ENCODE measurements around the gene HMGXB3. TPM values are rescaled to one million over a fixed set of nuclear protein-coding genes. Genes with fewer than 3 reads are reported as not detected.

Gene HMGXB3
- total RNA-seq, 1 donor from 2014 or later: 57.3 TPM

DNA sequence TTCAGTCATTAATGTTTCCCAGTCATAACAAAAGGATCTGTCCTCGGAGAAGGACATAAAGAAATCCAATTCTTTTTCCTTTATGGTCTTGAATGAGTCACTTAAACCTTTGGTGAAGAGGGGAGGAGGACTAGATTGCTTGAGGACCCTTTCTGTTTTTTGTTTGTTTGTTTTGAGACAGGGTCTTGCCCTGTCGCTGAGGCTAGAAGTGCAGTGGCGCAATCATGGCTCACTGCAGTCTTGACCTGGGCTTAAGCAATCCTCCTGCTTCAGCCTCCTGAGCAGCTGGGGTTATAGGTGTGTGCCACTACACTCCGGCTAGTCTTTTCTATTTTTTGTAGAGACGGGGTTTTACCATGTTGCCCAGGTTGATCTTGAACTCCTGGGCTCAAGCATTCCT, 12.4 kb upstream of the HMGXB3 start:
- no peak for DNase-seq (ENCODE audit: extremely low read depth, low read depth, low spot score)

DNA sequence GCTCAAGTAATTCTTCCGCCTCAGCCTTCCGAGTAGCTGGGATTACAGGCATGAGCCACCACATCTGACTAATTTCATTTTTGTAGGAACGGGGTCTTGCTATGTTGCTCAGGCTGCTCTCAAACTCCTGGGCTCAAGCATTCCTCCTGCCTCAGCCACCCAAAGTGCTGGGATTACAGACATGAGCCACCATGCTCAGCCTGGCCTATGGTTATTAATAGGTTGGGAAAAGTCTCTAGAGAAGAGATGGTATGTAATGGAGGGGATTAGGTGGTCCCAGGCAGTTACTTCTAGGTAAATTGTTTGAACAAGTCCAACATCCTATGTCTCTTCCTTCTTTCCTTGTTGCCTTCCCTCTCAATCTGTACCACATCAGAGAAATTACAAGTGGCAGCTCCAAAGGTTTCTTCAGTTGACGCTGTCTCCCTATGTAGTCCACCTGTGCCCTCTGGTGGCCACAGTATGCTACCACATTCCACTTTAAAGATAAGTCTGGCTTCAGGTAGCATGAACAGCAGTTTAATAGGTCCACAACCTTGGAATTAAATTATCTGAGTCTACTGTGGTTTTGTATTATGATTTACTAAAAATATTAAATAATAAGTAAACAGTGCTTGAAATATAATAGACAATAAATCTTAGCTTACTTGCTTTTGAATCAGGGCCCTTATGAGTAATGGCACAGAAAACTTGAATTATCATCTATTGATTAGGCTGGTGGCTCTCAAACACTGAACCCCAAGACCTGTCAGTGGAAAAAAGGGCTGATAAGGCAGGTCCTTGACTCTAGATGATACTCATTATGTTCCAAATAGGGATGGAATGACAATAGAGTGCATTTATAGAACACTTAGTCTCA, 9.8 kb upstream of the HMGXB3 start:
- no peak for DNase-seq (ENCODE audit: extremely low read depth, low read depth, low spot score)

DNA sequence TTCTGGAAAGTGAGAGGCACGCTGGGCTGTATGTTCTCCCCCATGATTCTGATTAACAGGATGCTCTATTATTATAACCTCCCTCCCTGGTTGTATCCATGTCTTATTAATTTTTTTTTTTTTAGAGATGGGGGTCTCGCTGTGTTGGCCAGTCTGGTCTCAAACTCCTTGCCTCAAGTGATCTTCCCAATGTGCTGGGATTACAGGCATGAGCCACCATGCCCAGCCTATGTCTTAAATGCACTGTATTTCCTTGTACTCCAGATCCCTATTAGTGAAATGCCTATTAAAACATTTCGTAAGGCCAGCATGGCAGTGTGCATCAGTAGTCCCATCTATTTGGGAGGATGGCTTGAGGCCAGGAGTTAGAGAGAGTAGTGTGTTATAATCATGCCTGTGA, 7.1 kb upstream of the HMGXB3 start:
- DNase-seq (ENCODE audit: extremely low read depth, low read depth, low spot score): no peak

DNA sequence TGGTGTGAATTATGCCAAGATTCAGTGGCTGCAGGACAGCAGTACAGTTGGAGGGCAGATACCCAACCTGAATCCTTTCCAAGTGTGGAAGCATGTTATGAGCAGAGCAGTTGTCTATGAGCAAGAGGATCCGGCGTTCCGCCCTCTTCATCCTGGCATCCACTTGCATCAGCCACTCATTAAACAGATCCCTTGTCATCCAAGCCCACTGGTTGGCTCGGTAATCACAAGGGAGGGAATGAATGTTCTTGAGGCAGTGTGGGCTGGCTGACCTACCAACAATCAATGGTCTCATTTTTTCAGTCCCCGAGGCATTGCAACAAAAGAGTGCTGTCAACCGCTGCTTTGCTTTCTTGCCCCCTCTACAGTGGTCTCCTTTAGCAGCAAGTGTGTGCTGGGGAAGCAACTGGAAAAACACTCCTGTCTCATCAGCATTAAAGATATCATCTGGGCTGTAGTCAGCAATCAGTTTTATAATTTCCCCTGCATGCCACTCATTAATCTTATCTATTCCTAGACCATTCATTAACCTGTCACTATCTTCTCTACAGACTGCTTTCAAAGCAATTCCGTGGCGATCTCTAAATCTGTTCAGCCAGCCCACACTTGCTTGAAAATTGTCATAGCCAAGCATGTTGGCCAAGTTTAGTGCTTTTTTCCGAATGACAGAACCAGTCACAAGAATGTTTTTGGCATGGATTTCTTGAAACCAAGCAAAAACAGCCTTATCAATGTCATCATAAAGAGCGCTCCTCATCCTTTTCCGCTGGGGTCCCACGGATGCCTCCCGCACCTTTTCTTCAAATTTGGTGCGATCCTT, 4.9 kb upstream of the HMGXB3 start:
- DNase-seq (ENCODE audit: extremely low read depth, low read depth, low spot score): no peak

DNA sequence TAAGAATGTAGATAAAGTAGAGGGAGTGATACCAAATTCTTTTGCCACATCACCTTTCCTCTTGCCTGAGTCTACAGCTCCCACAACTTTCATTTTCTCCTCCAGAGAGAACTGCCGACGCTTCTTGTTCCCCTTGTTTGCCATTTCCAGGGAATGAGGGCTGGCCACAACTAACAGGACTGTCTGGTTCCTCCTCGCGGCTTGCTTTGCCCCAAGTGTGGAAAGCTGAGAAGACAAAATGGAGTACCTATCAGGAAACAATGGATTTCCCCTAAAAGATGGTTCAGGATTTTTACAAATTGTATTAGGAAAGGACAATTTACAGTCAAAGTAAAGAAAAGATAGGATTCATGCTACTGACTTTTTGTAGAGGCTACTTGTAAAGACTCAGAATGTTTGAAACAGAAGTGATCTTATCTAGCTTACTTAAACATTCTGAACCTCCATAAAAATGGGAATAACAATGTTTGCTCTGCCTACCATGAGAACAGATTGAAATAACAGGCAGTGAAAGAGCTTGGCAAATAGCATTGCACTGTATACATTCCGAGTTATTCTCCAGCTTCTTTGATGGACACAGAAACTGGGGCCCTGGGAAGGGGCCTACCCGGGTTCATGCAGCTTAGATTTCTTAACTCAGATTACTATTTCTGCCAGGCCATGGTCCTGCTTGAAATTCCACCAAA, 4.2 kb upstream of the HMGXB3 start:
- DNase-seq (ENCODE audit: extremely low read depth, low read depth, low spot score): no peak

DNA sequence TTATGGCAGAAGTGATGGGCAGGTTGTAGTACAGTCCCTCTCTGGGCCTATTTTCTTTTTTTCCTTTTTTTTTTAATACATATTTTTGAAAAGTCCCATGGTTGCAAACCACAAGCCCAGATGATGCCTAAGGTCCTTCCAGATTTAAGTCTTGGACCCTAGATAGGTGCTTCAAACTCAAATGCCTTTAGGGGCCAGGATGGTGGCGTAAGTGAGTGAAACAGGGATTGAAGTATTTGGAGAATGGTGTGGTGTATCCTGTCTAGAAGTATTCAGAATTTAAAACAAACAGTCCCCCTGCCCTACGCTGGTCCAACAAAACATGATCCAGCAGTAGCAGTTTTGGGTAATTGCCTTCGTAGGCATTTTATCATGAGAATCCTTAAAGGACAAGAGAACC, 2.3 kb upstream of the HMGXB3 start:
- no peak for DNase-seq (ENCODE audit: extremely low read depth, low read depth, low spot score)

DNA sequence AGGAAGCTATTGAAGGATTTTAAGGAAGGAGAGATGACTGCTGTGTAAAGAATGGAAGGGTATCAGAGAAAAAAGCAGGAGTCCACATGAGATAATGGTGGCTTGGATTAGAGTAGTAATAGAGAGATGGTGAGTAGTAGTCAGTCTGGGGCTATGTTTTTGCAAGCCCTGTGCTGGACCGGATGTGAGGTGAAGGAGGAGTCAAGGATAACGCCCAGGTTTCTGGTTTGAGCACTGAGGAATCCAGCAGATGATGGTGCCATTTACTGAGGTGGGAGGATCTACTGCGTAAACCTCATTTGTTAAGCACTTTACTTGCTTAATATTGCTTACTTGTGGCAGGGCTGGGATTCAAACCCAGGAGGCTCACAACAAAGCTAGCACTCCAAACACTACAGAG, 1.2 kb upstream of the HMGXB3 start:
- no peak for DNase-seq (ENCODE audit: extremely low read depth, low read depth, low spot score)

DNA sequence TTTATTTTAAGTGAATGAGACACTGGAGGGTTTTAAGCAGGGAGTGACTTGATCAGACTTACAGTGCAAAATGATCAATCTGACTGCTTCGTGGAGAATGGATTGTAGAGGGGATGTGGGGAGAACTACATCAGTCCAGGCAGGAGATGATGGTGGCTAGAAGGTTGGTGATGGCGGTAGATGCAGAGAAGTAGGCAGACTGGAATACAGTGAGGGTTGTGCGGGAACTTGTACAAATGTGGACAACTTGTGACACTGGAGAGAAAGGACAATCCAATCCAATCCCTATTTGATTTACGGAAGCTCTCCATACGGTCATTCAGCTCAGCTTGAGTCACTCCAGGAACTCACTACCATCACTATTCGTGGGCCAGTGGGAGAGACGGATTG, 678 bp upstream of the HMGXB3 start:
- DNase-seq (ENCODE audit: extremely low read depth, low read depth, low spot score): no peak

DNA sequence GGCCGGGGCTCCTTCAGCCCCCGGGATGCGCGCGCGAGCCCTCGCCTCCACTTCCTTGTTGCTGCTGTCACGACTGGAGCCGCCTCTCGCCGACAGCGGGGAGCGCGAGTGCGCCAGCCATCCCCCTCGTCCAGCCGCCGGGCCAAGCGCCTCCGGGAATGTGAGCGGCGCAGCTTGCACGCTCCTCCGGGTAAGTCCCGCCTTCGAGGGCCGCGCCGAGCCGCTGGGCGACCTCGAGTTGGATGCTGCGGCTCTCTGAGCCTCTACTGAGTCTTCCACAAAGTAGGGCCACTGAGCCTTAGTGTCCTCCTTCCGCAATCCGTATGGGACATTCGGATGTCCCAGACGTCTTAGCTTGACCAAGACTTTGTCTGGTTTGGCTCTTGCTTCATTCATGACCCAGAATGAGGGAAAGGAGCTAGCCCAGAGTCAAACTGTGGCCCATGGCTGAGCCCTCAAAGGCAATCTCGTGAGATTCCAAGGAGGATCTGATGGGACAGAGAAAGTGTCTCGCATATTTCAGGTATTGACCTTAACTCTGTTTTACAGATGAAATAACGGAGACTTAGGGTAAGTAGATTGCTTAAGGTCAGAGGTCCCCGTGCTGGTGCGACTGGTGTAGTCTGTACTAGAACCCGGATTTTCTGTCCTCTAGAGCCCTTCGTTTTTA, 586 bp downstream of the HMGXB3 start:
- no peak for DNase-seq (ENCODE audit: extremely low read depth, low read depth, low spot score)

DNA sequence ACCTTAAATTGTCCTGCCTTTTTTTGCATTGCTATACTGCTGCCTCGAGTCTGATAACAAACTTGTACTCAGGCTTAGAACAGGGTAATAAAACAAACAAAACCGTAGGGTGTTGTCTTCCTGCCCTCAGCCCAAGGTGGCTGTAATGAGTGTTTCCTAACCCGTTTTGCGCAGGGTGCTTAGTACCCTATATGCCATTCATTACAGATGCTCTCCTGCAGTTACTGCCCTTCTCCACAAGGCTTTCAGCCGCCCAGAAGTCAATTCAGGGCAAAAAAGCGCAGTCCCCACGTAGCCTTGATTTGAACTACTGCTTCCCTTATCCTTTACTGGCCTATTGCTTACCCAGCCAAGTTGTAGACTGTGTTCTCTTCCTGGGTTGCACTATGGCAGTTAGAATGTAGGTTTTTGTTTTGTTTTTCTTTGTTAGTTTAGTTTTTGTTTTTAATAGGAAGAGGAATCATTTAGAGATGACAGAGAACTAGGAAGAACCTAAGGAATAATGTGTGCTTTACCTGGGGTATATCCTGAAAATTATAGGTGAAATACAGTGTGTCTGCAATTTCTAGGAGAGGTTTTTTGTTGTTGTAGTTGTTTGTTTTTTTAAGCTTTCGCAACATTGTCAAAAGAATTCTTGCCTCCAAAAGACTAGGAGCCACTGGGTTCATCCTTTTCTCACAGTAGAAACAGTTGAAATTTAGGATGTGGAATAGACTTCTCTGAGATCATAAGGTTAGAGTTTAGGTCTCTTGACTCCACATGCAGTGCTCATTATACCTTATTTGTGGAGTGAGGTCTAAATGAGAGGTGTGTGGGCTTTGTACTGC, 1.3 kb downstream of the HMGXB3 start:
- no peak for DNase-seq (ENCODE audit: extremely low read depth, low read depth, low spot score)

DNA sequence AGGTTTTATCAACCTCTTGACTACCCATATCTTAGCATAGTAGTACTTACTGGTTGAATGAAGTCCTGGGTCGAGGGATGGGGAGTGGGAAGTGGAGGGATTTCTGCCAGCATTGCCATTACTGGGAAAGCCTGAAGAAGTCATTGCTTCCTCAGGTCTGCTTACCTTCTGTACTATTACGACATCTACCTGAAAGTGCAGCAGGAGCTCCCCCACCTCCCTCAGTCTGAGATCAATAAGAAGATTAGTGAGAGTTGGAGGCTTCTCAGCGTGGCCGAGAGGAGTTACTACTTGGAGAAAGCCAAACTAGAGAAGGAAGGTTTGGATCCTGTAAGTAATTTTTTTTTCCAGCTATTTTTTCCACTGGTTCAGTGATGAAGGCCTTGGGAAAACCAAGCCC, 5.8 kb downstream of the HMGXB3 start:
- DNase-seq (ENCODE audit: extremely low read depth, low read depth, low spot score): no peak

DNA sequence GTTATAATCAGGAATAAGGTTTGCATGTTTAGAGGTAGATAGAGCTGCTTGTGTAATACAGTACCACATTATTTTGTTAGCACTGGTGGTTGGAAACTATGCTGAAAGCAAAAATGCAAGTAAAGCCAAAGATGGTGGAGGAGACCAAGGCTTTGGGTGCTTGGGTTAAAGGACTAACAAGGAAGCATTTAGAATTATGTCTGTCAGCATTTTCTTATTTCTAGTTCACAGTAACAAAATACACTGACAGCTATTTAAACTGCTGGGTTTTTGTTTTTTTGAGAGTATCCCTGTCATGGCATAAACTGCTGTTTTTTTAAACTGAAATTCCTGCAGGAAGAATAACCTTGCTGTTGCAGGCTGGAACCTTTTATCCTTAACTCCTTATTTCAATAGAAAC, 6.5 kb downstream of the HMGXB3 start:
- DNase-seq (ENCODE audit: extremely low read depth, low read depth, low spot score): no peak

DNA sequence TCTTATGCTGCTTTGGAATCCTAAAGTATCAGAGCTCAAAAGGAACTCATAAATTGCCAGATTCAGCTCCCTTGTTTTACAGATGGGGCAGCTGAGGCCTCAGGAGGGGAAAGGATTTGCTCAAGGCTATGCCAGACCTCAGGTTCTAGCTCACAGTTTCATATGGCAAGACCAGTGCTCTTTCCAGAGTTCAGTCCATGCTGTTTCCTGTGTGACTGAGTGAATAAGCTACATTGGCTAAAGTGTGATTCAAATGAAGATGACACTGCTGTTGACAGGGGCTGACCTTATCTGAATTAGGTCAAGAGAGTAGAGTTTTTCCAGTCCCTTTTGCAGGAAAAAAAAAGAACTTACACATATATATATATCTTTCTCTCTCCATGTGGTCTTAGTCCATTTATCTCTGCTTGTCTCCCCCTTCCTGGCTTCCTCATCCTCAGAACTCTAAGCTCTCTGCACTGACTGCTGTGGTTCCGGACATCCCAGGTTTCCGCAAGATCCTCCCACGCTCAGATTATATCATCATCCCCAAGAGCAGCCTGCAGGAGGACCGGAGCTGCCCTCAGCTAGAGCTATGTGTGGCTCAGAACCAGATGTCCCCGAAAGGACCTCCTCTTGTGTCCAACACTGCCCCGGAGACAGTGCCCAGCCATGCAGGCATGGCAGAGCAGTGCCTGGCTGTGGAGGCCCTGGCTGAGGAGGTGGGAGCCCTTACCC, 9.3 kb downstream of the HMGXB3 start:
- DNase-seq (ENCODE audit: extremely low read depth, low read depth, low spot score): no peak

DNA sequence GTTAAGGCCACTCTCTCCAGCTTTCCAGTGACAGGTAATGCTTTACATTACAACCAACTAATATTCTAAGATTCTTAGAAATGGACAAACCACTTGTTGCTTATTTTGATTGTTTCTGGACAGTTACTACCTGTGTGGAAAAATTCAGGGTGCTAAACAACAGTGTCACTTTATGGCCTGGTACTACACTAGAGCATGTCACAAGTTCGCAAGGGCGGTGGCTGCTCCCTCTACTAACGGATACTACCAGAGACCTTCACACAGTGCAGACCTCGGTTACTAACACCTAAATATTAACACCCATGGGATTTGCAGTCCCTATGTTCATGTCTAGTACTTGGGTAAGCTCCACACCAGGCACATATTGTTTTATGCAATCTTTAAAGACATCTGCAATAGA, 13.4 kb downstream of the HMGXB3 start:
- DNase-seq (ENCODE audit: extremely low read depth, low read depth, low spot score): no peak

DNA sequence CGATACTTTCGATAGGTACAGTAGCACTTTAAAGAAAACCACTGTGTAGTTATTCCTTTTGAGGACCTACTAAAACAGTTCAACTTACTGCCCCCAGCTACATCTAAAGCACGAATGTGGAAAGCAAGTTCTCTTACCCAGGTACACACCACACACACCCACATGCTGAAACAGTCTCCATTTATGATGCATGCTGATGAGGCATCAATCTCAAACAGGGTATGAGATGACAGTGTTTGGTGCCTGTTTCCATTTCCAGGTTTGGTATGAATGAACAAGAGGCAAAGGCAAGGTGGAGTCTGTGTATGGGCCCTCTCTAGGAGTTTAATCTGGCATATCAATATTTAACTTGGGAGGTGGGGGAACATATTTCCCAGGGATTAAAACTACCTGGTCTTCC, 13.9 kb downstream of the HMGXB3 start:
- DNase-seq (ENCODE audit: extremely low read depth, low read depth, low spot score): no peak

DNA sequence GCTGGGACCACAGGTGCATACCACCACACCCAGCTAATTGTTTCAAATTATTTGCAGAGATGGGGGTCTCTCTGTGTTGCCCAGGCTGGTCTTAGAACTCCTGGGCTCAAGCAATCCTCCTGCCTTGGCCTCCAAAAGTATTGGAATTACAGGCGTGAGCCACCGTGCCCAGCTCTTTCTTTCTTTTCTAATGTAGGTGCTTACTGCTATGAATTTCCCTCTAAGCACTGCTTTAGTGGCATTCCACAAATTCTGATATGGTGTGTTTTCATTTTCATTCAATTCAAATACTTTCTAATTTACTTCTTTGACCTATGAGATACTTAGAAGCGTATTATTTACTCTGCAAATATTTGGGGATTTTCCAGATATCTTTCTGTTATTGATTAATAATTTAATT, 14.9 kb downstream of the HMGXB3 start:
- no peak for DNase-seq (ENCODE audit: extremely low read depth, low read depth, low spot score)

DNA sequence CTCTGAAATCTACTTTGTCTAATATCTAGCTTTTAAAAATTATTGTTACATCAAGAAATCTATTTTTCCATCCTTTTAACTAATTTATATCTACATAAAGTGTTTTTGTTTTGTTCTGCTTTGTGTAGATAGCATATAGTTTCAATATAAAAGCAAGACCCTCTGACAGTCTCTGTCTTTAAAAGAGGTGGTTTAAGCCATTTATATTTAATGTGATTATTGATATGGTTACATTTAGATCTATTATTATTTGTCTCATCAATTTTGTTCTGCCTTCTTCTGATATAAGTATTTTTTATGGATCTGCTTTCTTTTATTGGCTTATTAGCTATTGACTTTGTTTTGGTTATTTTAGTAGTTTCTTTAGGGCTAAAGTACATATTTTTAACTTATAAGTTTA, 16.0 kb downstream of the HMGXB3 start:
- no peak for DNase-seq (ENCODE audit: extremely low read depth, low read depth, low spot score)

DNA sequence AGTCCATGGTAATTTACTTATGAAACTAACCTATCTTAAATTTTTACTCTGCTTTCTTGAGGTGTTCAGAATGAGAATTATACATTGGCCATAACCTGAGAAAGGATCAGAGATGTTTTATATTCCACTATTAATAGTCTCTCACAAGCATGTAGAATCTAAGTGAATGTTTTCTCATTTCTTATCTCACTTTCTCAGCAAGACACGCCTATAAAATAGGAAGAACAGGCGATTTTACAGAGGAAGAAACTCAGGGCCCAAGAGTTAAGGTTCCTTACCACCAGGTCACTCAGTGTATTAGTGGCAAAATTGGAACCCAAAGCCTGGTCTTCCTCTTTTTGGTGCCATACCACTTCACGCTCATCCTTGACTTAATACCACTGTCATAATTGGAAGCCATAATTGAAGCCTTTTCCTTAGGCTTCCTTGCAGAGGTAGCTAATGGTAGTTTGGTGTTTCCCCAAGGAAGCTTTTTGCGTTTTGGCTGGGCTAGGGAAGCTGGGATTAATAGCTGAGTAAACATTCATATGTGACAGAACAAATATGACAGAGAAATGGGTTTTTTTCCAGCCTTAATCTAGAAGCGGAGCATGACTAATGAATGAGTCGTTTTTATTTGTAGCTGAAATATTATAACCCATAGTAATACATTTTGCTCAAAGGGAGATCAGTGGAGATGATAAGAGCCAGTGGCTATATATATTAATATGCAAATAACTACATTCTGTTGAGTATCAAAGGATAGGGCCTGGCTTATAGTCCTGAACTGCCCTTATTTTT, 16.9 kb downstream of the HMGXB3 start:
- DNase-seq (ENCODE audit: extremely low read depth, low read depth, low spot score): no peak

DNA sequence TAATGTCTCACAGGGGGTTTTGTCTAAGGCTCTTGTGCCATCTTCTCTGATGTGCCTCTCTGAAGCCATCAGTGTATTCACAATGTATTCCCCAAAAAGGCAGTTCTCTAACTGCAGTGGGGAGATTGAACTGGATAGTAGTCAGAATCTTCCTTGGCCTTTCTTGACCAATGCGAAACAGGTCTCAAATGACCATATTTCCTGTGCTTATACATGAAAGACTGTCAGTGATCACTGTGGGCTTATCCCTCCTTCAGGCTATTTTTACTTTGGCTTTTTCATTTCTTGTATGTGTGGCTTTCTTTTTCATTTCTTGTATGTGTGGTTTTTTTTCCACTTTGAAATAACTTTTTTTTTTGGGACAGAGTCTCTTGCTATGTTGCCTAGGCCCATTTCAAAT, 19.7 kb downstream of the HMGXB3 start:
- DNase-seq (ENCODE audit: extremely low read depth, low read depth, low spot score): no peak

Measured in glomerular endothelial cell (primary cell).